Measurements from ENCODE around the gene RTN4. TPM values are rescaled to one million over a fixed set of nuclear protein-coding genes. Genes with fewer than 3 reads are reported as not detected.

RTN4 gene
- polyA plus RNA-seq, 1 experiment, result 219 TPM

DNA sequence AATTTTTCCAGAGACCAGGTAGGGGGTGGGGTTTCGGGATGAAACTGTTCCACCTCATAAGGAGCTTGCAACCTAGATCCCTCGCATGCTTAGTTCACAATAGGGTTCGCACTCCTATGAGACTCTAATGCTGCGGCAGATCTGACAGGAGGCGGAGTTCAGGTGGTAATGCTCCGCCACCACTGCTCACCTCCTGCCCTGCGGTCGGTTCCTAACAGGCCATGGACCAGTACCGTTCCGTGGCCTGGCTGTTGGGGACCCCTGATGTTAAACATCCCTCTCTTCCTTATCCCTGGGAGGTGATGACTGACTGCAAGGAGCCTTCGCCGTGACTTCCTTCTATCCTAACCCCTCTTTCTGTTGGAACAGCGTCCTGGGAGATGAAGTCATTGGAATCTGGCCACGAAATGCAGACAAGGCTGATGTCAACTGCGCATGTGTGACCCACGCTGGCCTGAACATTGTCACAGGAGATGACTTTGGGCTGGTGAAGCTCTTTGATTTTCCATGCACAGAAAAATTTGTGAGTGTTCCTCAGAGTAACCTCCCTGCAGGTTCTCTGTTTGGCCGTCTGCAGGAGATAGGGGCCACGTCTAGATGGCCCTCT, 82.4 kb downstream of the RTN4 start:
- TF ChIP-seq, protein P1, sequence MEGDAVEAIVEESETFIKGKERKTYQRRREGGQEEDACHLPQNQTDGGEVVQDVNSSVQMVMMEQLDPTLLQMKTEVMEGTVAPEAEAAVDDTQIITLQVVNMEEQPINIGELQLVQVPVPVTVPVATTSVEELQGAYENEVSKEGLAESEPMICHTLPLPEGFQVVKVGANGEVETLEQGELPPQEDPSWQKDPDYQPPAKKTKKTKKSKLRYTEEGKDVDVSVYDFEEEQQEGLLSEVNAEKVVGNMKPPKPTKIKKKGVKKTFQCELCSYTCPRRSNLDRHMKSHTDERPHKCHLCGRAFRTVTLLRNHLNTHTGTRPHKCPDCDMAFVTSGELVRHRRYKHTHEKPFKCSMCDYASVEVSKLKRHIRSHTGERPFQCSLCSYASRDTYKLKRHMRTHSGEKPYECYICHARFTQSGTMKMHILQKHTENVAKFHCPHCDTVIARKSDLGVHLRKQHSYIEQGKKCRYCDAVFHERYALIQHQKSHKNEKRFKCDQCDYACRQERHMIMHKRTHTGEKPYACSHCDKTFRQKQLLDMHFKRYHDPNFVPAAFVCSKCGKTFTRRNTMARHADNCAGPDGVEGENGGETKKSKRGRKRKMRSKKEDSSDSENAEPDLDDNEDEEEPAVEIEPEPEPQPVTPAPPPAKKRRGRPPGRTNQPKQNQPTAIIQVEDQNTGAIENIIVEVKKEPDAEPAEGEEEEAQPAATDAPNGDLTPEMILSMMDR (IDR thresholded peaks at IDR 0.05; ENCODE audit: insufficient read depth, low read depth, low read length), result no peak
- peaks cover 11% of the 10 kb centered on the region for H3K36me3 ChIP-seq (ENCODE audit: control insufficient read depth, insufficient read depth, low read length)
- no peak for DNase-seq (ENCODE audit: low read depth)
- no peak overlapping the region for H3K4me3 ChIP-seq (ENCODE audit: low read depth, low read length)
- POLR2A ChIA-PET, result no interaction called here
- CTCF ChIA-PET, result no interaction called here
- H3K27me3 ChIP-seq (ENCODE audit: control insufficient read depth, insufficient read depth, low read length), result no peaks in the 10 kb centered on the region

DNA sequence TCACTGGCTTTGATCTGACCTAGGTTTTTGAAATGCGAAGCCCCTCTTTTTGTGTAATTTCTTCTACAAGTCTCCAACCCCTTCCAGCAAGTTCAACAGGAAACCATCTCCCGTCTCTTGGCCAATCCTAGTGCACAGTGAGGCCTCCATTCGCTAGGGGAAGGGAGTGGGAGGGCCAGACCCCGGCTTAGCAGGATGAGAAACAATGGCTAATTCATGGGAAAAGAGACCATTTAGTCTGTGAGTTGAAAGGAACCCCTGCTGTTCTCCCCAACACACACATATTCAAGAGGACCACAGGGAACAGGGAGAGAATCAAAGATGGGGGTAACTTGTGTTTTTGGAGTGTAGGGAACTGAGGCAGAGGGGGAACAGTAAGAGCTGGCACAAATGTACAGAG, 83.0 kb downstream of the RTN4 start:
- ChIA-PET CTCF (no interaction called here), POLR2A (no interaction called here)
- Histone ChIP-seq H3K36me3 (ENCODE audit: control insufficient read depth, insufficient read depth, low read length) (peaks cover 11% of the 10 kb centered on the region), H3K27me3 (ENCODE audit: control insufficient read depth, insufficient read depth, low read length) (no peaks in the 10 kb centered on the region), H3K4me3 (ENCODE audit: low read depth, low read length) (no peak overlapping the region)
- TF ChIP-seq, protein P1 (IDR thresholded peaks at IDR 0.05; ENCODE audit: insufficient read depth, low read depth, low read length), result no peak
- DNase-seq (ENCODE audit: low read depth), result no peak

DNA sequence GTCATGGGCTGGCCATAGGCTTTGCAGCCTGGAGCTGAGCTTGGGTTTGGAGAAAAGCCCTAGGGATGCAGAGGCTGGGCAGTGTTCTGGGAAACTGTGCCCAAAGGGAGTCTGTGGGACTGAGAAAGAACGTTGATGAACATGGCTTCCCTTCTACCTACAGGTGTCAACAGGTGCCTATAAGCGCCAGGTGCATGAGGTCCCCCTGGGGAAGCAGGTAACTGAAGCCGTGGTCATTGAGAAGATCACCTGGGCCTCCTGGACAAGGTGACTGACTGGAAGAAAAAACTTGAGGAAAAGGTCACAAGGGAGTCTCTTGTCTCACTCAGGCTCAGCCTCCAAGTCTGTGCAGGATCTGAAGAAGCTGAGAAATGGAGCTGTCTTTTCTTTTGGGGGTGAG, 83.4 kb downstream of the RTN4 start:
- Histone ChIP-seq H3K4me3 (ENCODE audit: low read depth, low read length) (no peak overlapping the region), H3K27me3 (ENCODE audit: control insufficient read depth, insufficient read depth, low read length) (no peaks in the 10 kb centered on the region), H3K36me3 (ENCODE audit: control insufficient read depth, insufficient read depth, low read length) (peaks cover 11% of the 10 kb centered on the region)
- ChIA-PET POLR2A (no interaction called here), CTCF (interaction anchor here (1.3 kb wide), 1 partner anchor 67 kb away, joined by 4 read pairs; no protein-coding TSS in a partner anchor)
- no peak for DNase-seq (ENCODE audit: low read depth)
- TF ChIP-seq, protein P1 (IDR thresholded peaks at IDR 0.05; ENCODE audit: insufficient read depth, low read depth, low read length), result no peak

DNA sequence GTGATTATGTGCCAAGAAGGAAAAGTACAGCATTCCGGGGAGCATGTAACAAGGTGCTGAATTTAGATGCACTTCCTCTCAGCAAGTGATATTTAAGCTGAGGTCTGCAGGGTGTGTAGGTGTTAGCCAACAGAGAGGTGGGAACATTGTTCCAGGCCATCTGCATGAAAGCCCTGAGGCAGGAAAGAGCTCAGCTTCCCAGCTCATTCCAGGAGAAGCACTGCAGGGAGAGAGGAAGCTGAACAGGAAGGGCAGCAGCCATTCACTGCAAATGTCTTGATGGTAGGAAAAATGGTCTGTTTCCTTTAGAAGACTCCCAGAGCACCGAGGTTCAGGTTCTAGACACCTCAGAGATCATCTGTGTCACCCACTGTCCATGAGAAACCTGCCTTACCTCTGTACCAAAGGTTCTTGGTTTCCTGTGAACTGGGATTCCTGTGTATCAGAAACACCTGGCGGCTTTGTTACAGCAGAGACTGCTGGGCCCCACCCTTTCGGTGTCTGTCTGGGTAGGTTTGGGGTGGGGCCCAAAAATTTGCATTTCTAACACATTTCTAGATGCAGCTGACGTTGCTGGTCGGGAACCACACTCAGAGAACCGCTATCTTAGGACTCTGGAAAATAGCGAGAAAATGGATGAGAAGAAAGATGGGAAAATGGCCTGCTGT, 84.0 kb downstream of the RTN4 start:
- ChIA-PET CTCF (interaction anchor here (1.3 kb wide), 1 partner anchor 66 kb away, joined by 4 read pairs; no protein-coding TSS in a partner anchor), POLR2A (interaction anchor here (0.5 kb wide), 1 partner anchor 80 kb away, joined by 3 read pairs; no protein-coding TSS in a partner anchor)
- no peak for DNase-seq (ENCODE audit: low read depth)

DNA sequence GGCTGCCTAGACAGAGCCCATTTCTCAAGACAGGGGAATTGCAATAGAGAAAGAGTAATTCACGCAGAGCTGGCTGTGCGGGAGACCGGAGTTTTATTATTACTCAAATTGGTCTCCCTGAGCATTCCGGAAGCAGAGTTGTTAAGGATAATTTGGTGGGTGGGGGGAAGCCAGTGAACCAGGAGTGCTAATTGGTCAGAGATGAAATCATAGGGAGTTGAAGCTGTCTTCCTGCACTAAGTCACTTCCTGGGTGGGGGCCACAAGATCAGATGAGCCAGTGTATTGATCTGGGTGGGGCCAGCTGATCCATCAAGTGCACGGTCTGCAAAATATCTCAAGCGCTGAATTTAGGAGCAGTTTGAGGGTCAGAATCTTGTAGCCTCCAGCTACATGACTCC, 84.8 kb downstream of the RTN4 start:
- TF ChIP-seq, protein P1 (IDR thresholded peaks at IDR 0.05; ENCODE audit: insufficient read depth, low read depth, low read length), result no peak
- ChIA-PET POLR2A (no interaction called here), CTCF (no interaction called here)
- Histone ChIP-seq H3K36me3 (ENCODE audit: control insufficient read depth, insufficient read depth, low read length) (peaks cover 7% of the 10 kb centered on the region; the same call in 1 of the 2 replicates), H3K27me3 (ENCODE audit: control insufficient read depth, insufficient read depth, low read length) (no peaks in the 10 kb centered on the region), H3K4me3 (ENCODE audit: low read depth, low read length) (no peak overlapping the region)
- no peak for DNase-seq (ENCODE audit: low read depth)

More for the DNA sequence above, 84.0 kb downstream of the RTN4 start:
- Histone ChIP-seq H3K36me3 (ENCODE audit: control insufficient read depth, insufficient read depth, low read length) (peaks cover 9% of the 10 kb centered on the region), H3K27me3 (ENCODE audit: control insufficient read depth, insufficient read depth, low read length) (no peaks in the 10 kb centered on the region), H3K4me3 (ENCODE audit: low read depth, low read length) (no peak overlapping the region)
- TF ChIP-seq, protein P1 (IDR thresholded peaks at IDR 0.05; ENCODE audit: insufficient read depth, low read depth, low read length), result no peak
